Karpas-422 (cell line): ENCODE results near the gene TFEB. TPM values are rescaled to one million over a fixed set of nuclear protein-coding genes. Genes with fewer than 3 reads are reported as not detected.

Experiments
- DNase-seq: peaks from one replicate; pipeline ENCODE4 v3.0.0-alpha.2; 2015
- H2AFZ ChIP-seq: fragments of 200-600 bp; sonication (generic); 2 replicates; pipeline ENCODE4 v1.6.1; 2014; ENCODE audit warnings: antibody characterized with exemption, low read length, mixed read lengths
- H3K27ac ChIP-seq: fragments of 200-600 bp; sonication (generic); 2 replicates; pipeline ENCODE4 v1.5.1; 2014; ENCODE audit warnings: mild to moderate bottlenecking, low read length, moderate library complexity
- H3K27me3 ChIP-seq: fragments of 200-600 bp; sonication (generic); 2 replicates; pipeline ENCODE4 v1.6.1; 2014; ENCODE audit warnings: low read length, mixed read lengths
- H3K36me3 ChIP-seq: fragments of 200-600 bp; sonication (generic); 2 replicates; pipeline ENCODE4 v1.6.1; 2014; ENCODE audit warnings: low read length, mixed read lengths; ENCODE audit not compliant: insufficient read depth
- H3K4me1 ChIP-seq: fragments of 200-600 bp; sonication (generic); 2 replicates; pipeline ENCODE4 v1.6.1; 2014; ENCODE audit warnings: mild to moderate bottlenecking, low read length, mixed read lengths
- H3K4me2 ChIP-seq: fragments of 200-600 bp; sonication (generic); 2 replicates; pipeline ENCODE4 v1.6.1; 2014; ENCODE audit warnings: low read length, low read depth, mild to moderate bottlenecking; ENCODE audit not compliant: poor library complexity, severe bottlenecking
- H3K4me3 ChIP-seq: fragments of 200-600 bp; sonication (generic); 2 replicates; pipeline ENCODE4 v1.5.1; 2014; ENCODE audit warnings: mild to moderate bottlenecking, antibody characterized with exemption, low read length, mixed read lengths
- H3K79me2 ChIP-seq: fragments of 200-600 bp; sonication (generic); 2 replicates; pipeline ENCODE4 v1.6.1; 2014; ENCODE audit warnings: mild to moderate bottlenecking, low read length, mixed read lengths
- H3K9ac ChIP-seq: fragments of 200-600 bp; sonication (generic); 2 replicates; pipeline ENCODE4 v1.6.0; 2014; ENCODE audit warnings: low read length
- H3K9me2 ChIP-seq: fragments of 200-600 bp; sonication (generic), shearing (Covaris generic); replicated peaks from 2 replicates; pipeline ENCODE4 v1.6.0; 2014; ENCODE audit warnings: mild to moderate bottlenecking, low read length, moderate library complexity; ENCODE audit not compliant: insufficient read depth
- H3K9me3 ChIP-seq: fragments of 300-700, 200-600 bp; sonication (generic); 2 replicates; pipeline ENCODE4 v1.6.1; 2014; ENCODE audit warnings: low read length, mixed read lengths
- H4K20me1 ChIP-seq: fragments of 200-600 bp; sonication (generic); 2 replicates; pipeline ENCODE4 v1.6.1; 2014; ENCODE audit warnings: mild to moderate bottlenecking, antibody characterized with exemption, low read length, low read depth; ENCODE audit not compliant: insufficient read depth
- total RNA-seq: library from RNA; depleted of rRNA; stranded (reverse); fragments of >200 nt; shearing (Covaris generic); gene quantifications from 2 replicates; pipeline ENCODE4 v1.2.3, GENCODE V29; 2014; ENCODE audit warnings: low replicate concordance

The TFEB gene
- total RNA-seq, 1 experiment from 2014 or later: 72.3 TPM

DNA sequence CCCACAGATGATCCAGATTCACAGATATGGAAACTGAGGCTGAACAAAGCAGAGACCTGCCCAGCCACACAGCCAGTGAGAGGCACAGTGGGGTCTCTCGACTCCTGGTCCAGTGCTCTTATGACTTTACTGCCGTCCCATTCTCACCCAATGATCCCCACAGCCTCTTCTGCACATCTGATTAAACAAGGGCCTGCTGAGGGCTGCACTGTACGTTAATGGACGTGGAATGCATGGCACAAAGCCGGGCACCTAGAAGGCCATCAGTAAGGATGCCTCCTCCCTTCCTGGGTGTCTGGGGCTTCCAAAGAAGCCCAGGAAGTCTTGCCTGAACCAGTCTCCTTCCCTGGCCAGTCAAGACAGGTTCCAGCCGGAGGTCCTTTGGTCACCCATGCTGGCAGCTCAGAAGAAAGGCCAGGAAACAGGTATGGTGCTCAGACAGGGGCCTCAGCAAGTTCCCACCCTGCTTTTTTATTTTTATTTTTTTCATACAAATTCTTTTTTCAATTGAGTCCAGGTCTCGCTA is 3.8 kb downstream of the TFEB start:
- Histone ChIP-seq H3K4me2 (peak overlapping the region; percentile 76), H4K20me1 (no peaks in the 10 kb centered on the region), H2AFZ (no peak overlapping the region), H3K27ac (peak overlapping the region; percentile 99), H3K79me2 (peaks cover 69% of the 10 kb centered on the region), H3K4me3 (peak overlapping the region; percentile 73), H3K9ac (peak overlapping the region; percentile 89), H3K9me3 (no peaks in the 10 kb centered on the region), H3K27me3 (no peaks in the 10 kb centered on the region), H3K36me3 (no peaks in the 10 kb centered on the region), H3K9me2 (no peaks in the 10 kb centered on the region), H3K4me1 (peaks cover 78% of the 10 kb centered on the region)
- DNase-seq: no peak

DNA sequence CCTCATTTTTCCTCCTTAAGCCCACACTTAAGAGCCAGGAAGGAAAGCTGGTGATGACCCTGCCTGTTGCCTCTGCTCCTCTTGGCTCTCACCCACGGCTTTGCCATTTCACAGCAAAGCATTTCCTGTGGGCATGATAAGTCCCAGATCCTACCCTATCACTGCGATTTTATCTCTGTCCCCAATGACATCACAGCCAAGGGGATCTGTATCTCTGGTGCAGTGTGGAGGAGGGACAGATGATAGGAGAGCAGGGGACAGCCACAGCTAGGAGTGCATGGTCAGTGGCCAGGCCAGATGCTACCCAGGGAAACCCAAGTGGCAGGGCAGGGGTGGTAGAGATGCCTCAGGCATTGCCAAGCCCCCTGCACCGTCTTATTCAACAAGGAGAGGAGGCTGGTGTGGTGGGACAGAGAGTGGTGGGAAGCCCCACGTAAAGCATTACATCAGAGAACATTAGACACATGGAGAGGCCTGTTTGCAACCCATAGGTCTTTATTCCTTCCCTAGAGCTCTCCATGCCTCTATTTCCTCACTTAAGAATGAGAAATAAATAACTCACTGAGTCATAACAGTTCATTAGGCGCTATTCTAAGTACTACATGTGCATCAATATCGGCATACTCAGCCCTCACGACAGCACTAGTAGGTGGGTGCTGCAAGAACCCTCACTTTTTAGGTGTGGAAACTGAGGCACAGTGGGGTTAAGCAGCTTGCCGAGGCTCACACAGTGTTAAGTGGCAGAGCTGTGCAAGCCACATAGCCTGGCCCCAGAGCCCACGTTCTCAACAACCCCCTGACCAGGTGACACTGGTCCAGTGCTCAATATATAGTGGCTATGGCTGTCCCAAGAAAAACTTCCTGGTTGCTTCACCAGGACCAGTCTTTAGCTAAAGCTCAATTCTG is 4.6 kb downstream of the TFEB start:
- Histone ChIP-seq H3K9me3 (no peaks in the 10 kb centered on the region), H3K9ac (peak overlapping the region; percentile 89), H3K36me3 (no peaks in the 10 kb centered on the region), H3K4me1 (peaks cover 82% of the 10 kb centered on the region), H2AFZ (no peak overlapping the region), H3K27ac (peak overlapping the region; percentile 99), H3K79me2 (peaks cover 73% of the 10 kb centered on the region), H3K27me3 (no peaks in the 10 kb centered on the region), H3K4me2 (peak overlapping the region; percentile 76), H4K20me1 (no peaks in the 10 kb centered on the region), H3K9me2 (no peaks in the 10 kb centered on the region), H3K4me3 (peak overlapping the region; percentile 73)
- DNase-seq: peak; percentile 62

DNA sequence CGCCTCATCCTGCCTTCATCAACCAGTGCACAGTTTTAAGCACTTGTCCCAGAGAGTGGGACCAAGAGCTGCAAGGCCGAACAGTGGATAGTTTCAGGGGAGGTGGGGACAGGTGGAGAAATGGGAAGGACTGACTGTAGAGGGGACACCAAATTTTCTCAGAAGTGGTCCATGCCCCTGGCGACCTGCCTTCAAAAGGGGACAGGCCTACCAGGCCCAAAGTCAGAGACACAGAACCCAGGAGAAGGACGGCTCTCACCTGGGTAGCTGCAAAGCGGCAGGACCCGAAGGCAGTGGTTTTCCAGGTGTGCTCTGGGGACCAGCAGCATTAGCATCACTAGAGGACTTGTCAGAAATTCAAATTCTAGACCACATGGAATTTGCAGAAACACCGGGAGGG is 5.8 kb downstream of the TFEB start:
- H3K4me3 ChIP-seq: peak overlapping the region; percentile 73
- no peaks in the 10 kb centered on the region for H3K9me2 ChIP-seq
- no peaks in the 10 kb centered on the region for H3K36me3 ChIP-seq
- peak overlapping the region; percentile 99 for H3K27ac ChIP-seq
- H2AFZ ChIP-seq: no peak overlapping the region
- no peaks in the 10 kb centered on the region for H4K20me1 ChIP-seq
- H3K9ac ChIP-seq: peak overlapping the region; percentile 89
- no peaks in the 10 kb centered on the region for H3K27me3 ChIP-seq
- no peaks in the 10 kb centered on the region for H3K9me3 ChIP-seq
- peaks cover 91% of the 10 kb centered on the region for H3K4me1 ChIP-seq
- peak overlapping the region; percentile 76 for H3K4me2 ChIP-seq
- peaks cover 84% of the 10 kb centered on the region for H3K79me2 ChIP-seq
- no peak for DNase-seq

- Histone ChIP-seq H3K4me3 (peak overlapping the region; percentile 73), H3K9ac (peak overlapping the region; percentile 89)
These were observed 6.5 kb downstream of the TFEB start for GRCh38 chr6:41728954-41729353.

DNA sequence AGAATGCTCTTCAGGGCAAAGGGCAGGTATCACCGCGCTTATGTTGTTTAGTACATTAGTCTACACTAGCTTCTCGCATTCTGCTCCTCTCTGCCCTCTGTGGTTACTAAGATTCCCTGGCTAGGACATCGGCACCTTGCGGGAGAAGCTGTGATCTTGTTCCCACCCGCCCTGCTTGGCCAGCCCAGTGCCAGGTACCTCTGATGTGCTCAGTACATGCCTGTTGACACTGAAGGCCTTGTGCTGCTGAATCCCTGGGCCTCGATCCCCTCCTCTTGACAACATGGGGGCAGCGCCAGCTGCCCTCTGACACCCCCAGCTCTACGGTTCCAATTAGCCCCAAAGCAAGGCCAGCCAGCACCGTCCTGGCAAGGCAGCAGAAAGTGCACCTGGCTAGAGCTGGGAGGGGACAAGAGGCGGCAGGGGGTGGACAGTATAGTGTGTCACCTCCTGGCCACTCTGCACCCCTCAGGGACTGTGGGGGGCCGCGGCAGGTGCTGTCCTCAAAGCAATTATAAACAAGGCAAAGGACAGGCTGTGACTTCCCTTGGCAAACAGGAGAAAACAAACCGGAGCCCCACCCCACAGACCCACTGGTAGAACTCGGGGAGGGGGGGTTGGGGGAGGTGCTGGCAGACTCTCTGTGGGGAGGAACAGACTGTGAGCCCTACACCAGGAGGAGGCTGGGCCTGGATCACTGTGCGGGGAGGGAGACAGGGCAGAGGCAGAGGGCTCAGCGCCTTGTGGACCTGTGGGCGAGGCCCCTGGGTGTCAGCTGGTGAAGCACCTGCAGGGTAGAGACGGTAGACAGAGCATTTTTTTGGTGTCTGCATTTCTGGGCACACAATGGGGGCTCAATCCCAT is 7.1 kb downstream of the TFEB start:
- H3K79me2 ChIP-seq: peaks cover 86% of the 10 kb centered on the region
- peak overlapping the region; percentile 73; the same call in 1 of the 2 replicates for H3K4me3 ChIP-seq
- peaks cover 96% of the 10 kb centered on the region for H3K4me1 ChIP-seq
- H3K9me3 ChIP-seq: no peaks in the 10 kb centered on the region
- H3K9ac ChIP-seq: peak overlapping the region; percentile 89
- no peak overlapping the region for H2AFZ ChIP-seq
- H3K27me3 ChIP-seq: no peaks in the 10 kb centered on the region
- no peaks in the 10 kb centered on the region for H3K36me3 ChIP-seq
- H4K20me1 ChIP-seq: no peaks in the 10 kb centered on the region
- peak overlapping the region; percentile 99 for H3K27ac ChIP-seq
- DNase-seq: no peak
- no peaks in the 10 kb centered on the region for H3K9me2 ChIP-seq
- peak overlapping the region; percentile 76 for H3K4me2 ChIP-seq

More at GRCh38 chr6:41728954-41729353, 6.5 kb downstream of the TFEB start:
- Histone ChIP-seq H3K9me3 (no peaks in the 10 kb centered on the region), H3K36me3 (no peaks in the 10 kb centered on the region), H3K27me3 (no peaks in the 10 kb centered on the region), H3K27ac (peak overlapping the region; percentile 99), H3K9me2 (no peaks in the 10 kb centered on the region), H2AFZ (no peak overlapping the region), H3K4me1 (peaks cover 98% of the 10 kb centered on the region), H3K4me2 (peak overlapping the region; percentile 76), H4K20me1 (no peaks in the 10 kb centered on the region), H3K79me2 (peaks cover 85% of the 10 kb centered on the region)
- DNase-seq: no peak

DNA sequence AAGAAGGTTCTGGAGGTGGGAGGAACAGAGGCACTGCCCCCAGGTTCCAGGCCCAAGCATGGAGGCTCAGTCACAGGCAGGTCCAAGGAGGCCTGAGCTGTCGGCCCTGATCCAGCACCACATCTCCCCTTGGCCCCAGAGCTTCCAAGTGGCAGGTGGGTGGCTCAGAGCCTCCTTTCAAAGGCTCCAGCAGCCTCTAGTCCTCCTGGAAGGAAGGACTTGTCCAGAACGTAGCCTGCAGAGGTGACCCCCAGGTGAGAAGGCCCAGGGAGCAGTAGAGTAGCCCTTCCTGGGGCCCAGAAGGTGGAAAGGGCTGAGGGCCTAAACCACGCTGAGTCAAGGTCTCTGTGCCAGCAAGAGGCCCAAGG is 7.7 kb downstream of the TFEB start:
- H2AFZ ChIP-seq: no peak overlapping the region
- no peaks in the 10 kb centered on the region for H4K20me1 ChIP-seq
- H3K9me2 ChIP-seq: no peaks in the 10 kb centered on the region
- peaks cover 86% of the 10 kb centered on the region for H3K79me2 ChIP-seq
- H3K4me2 ChIP-seq: no peak overlapping the region
- 0 out of 2 replicates have a peak overlapping the region, but pooled peaks have one; percentile 25 for H3K9ac ChIP-seq
- no peaks in the 10 kb centered on the region for H3K27me3 ChIP-seq
- no peaks in the 10 kb centered on the region for H3K36me3 ChIP-seq
- H3K27ac ChIP-seq: peak overlapping the region; percentile 99
- DNase-seq: no peak
- no peaks in the 10 kb centered on the region for H3K9me3 ChIP-seq
- H3K4me1 ChIP-seq: peaks cover 96% of the 10 kb centered on the region
- H3K4me3 ChIP-seq: no peak overlapping the region

DNA sequence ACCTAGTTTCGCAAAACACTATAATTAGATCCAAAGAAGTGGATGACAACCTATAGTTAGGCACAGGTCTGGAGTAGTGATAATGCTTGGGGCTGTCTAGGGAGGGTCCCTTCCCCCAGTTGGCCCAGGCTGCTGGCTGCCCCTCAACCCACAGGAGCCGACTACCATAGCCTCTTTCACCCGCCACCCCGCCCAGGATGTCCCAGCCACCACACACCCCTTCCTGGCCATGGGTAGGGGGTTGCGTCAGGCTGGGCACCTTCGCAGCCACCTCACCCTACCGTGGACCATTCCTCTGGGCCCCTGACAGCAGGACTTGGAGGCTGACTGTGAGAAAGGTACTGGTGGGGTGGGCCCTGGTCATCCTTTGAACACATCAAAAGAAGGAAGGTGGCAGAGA is 8.5 kb downstream of the TFEB start:
- H3K4me1 ChIP-seq: peaks cover 97% of the 10 kb centered on the region
- peak overlapping the region; percentile 8 for H3K4me2 ChIP-seq
- H3K27ac ChIP-seq: peak overlapping the region; percentile 99

More for the DNA sequence above, 8.5 kb downstream of the TFEB start:
- Histone ChIP-seq H3K9me3 (no peaks in the 10 kb centered on the region), H3K9me2 (no peaks in the 10 kb centered on the region), H3K36me3 (no peaks in the 10 kb centered on the region), H4K20me1 (no peaks in the 10 kb centered on the region), H3K79me2 (peaks cover 86% of the 10 kb centered on the region), H3K4me3 (no peak overlapping the region), H3K27me3 (no peaks in the 10 kb centered on the region), H3K9ac (no peak overlapping the region), H2AFZ (no peak overlapping the region)
- no peak for DNase-seq
